MCF 10A (cell line): ENCODE results near the gene SLC38A8. TPM values are rescaled to one million over a fixed set of nuclear protein-coding genes. Genes with fewer than 3 reads are reported as not detected.

Experiments
- BruUV-seq: library from RNA; stranded (reverse); fragments of 400-500 nt; replicated peaks from 2 replicates; lab custom pipeline; 2021; lab: Mats Ljungman, UMichigan
- CTCF ChIA-PET: fragments of 300-600 bp; sonication (Branson Sonifier 250); formaldehyde crosslinking; extraction: SDS; loops from one replicate; lab custom pipeline; 2021; ENCODE audit warnings: antibody characterized with exemption, inconsistent platforms; lab: Yijun Ruan, JAX
- POLR2A ChIA-PET: fragments of 300-600, 350-650 bp; sonication (Branson Sonifier 250); formaldehyde crosslinking; extraction: SDS; loops from one replicate; lab custom pipeline; 2020; ENCODE audit warnings: antibody characterized with exemption, inconsistent platforms; lab: Yijun Ruan, JAX
- DNase-seq: peaks from one replicate; pipeline ENCODE4 v3.0.0-alpha.2; 2018; ENCODE audit not compliant: unreplicated experiment
- H3K27ac Mint-ChIP-seq: one replicate; pipeline ENCODE4 v1.8.0; 2022; ENCODE audit warnings: mild to moderate bottlenecking, low read depth, mixed read lengths; ENCODE audit not compliant: unreplicated experiment
- H3K27me3 Mint-ChIP-seq: one replicate; pipeline ENCODE4 v1.8.0; 2022; ENCODE audit warnings: mixed read lengths; ENCODE audit not compliant: insufficient read depth, unreplicated experiment
- H3K36me3 Mint-ChIP-seq: one replicate; pipeline ENCODE4 v1.8.0; 2022; ENCODE audit warnings: mild to moderate bottlenecking, moderate library complexity, mixed read lengths; ENCODE audit not compliant: insufficient read depth, unreplicated experiment
- H3K4me1 Mint-ChIP-seq: one replicate; pipeline ENCODE4 v1.8.0; 2022; ENCODE audit warnings: mixed read lengths; ENCODE audit not compliant: insufficient read depth, unreplicated experiment
- H3K4me3 Mint-ChIP-seq: one replicate; pipeline ENCODE4 v1.8.0; 2022; ENCODE audit warnings: mild to moderate bottlenecking, moderate library complexity, mixed read lengths; ENCODE audit not compliant: unreplicated experiment
- H3K9me3 Mint-ChIP-seq: one replicate; pipeline ENCODE4 v1.8.0; 2022; ENCODE audit warnings: mixed read lengths; ENCODE audit not compliant: unreplicated experiment
- CTCF ChIP-seq: fragments of 200-600 bp; IDR thresholded peaks from one replicate; pipeline ENCODE4 v1.8.0; 2022; ENCODE audit warnings: antibody characterized with exemption, mild to moderate bottlenecking; ENCODE audit not compliant: unreplicated experiment
- intact Hi-C: fragments of 100-400 bp; cut with micrococcal nuclease; formaldehyde crosslinking; loops from 2 replicates; pipeline ENCODE4 v1.14.1; 2022
- total RNA-seq: library from RNA; stranded (reverse); gene quantifications from 2 replicates; pipeline ENCODE4 v1.2.3, GENCODE V29; 2022

Gene SLC38A8
- total RNA-seq, 1 experiment from 2014 or later, result not detected

GRCh38 chr16:83972256-83973008 lies 70.2 kb downstream of the SLC38A8 start:
- no peak for DNase-seq
- BruUV-seq, result no TSS peak
- ChIA-PET POLR2A (no interaction called here), CTCF (interaction anchor here (0.6 to 3.3 kb wide), 6 partner anchors 8 to 74 kb away, joined by 3 to 12 read pairs (median 4); partner anchors contain the start of gene SLC38A8)
- no peak for TF ChIP-seq CTCF
- intact Hi-C loops, result no loop called here
- no peak overlapping the region for H3K4me3 Mint-ChIP-seq
- no peaks in the 10 kb centered on the region for H3K9me3 Mint-ChIP-seq
- H3K27ac Mint-ChIP-seq, result no peak overlapping the region
- peaks cover 6% of the 10 kb centered on the region for H3K4me1 Mint-ChIP-seq
- H3K36me3 Mint-ChIP-seq, result peaks cover 7% of the 10 kb centered on the region
- H3K27me3 Mint-ChIP-seq, result peaks cover 23% of the 10 kb centered on the region

- POLR2A ChIA-PET, result interaction anchor here (0.6 to 1.4 kb wide), 3 partner anchors 12 to 204 kb away, joined by 3 to 4 read pairs (median 3); no protein-coding TSS in a partner anchor
- peaks cover 7% of the 10 kb centered on the region for H3K36me3 Mint-ChIP-seq
- H3K27ac Mint-ChIP-seq, result no peak overlapping the region
- no peak for TF ChIP-seq CTCF
- CTCF ChIA-PET, result interaction anchor here (0.6 to 3.3 kb wide), 11 partner anchors 9 to 215 kb away, joined by 3 to 18 read pairs (median 4); partner anchors contain the start of genes OSGIN1, SLC38A8 and TAF1C
- intact Hi-C loops, result no loop called here
- no peak overlapping the region for H3K4me3 Mint-ChIP-seq
- H3K9me3 Mint-ChIP-seq, result no peaks in the 10 kb centered on the region
- no TSS peak for BruUV-seq
- DNase-seq, result peak; percentile 3
- H3K4me1 Mint-ChIP-seq, result peaks cover 6% of the 10 kb centered on the region
- peaks cover 23% of the 10 kb centered on the region for H3K27me3 Mint-ChIP-seq
Observed at GRCh38 chr16:83971165-83972130, 71.1 kb downstream of the SLC38A8 start.

- DNase-seq, result no peak
- H3K9me3 Mint-ChIP-seq, result no peaks in the 10 kb centered on the region
- no peak overlapping the region for H3K4me3 Mint-ChIP-seq
- H3K27ac Mint-ChIP-seq, result no peak overlapping the region
- ChIA-PET POLR2A (interaction anchor here (1.4 kb wide), 1 partner anchor 13 kb away, joined by 4 read pairs; no protein-coding TSS in a partner anchor), CTCF (interaction anchor here (0.6 to 3.3 kb wide), 10 partner anchors 12 to 302 kb away, joined by 3 to 18 read pairs (median 6); partner anchors contain the start of genes OSGIN1 and SLC38A8)
- peaks cover 7% of the 10 kb centered on the region for H3K36me3 Mint-ChIP-seq
- H3K27me3 Mint-ChIP-seq, result peaks cover 23% of the 10 kb centered on the region
- no TSS peak for BruUV-seq
- peaks cover 6% of the 10 kb centered on the region for H3K4me1 Mint-ChIP-seq
- TF ChIP-seq CTCF, result no peak
- intact Hi-C loops, result no loop called here
Observed at GRCh38 chr16:83970430-83970815, 72.2 kb downstream of the SLC38A8 start.
